ENCODE results near the gene SFRP5. TPM values are rescaled to one million over a fixed set of nuclear protein-coding genes. Genes with fewer than 3 reads are reported as not detected.

The SFRP5 gene
- total RNA-seq, 1 donor from 2014 or later = not detected

GRCh38 chr10:97785731-97786130 is 13.9 kb upstream of the SFRP5 start:
- Mint-ChIP-seq H3K27me3 (ENCODE audit: unreplicated experiment) (peaks cover 18% of the 10 kb centered on the region), H3K27ac (ENCODE audit: unreplicated experiment) (no peak overlapping the region), H3K4me3 (ENCODE audit: unreplicated experiment) (no peak overlapping the region), H3K36me3 (ENCODE audit: unreplicated experiment) (no peaks in the 10 kb centered on the region), H3K9me3 (ENCODE audit: unreplicated experiment) (no peaks in the 10 kb centered on the region), H3K4me1 (ENCODE audit: unreplicated experiment) (peaks cover 15% of the 10 kb centered on the region)
- no peak for DNase-seq (ENCODE audit: extremely low spot score, unreplicated experiment)
- TF ChIP-seq, protein P1, sequence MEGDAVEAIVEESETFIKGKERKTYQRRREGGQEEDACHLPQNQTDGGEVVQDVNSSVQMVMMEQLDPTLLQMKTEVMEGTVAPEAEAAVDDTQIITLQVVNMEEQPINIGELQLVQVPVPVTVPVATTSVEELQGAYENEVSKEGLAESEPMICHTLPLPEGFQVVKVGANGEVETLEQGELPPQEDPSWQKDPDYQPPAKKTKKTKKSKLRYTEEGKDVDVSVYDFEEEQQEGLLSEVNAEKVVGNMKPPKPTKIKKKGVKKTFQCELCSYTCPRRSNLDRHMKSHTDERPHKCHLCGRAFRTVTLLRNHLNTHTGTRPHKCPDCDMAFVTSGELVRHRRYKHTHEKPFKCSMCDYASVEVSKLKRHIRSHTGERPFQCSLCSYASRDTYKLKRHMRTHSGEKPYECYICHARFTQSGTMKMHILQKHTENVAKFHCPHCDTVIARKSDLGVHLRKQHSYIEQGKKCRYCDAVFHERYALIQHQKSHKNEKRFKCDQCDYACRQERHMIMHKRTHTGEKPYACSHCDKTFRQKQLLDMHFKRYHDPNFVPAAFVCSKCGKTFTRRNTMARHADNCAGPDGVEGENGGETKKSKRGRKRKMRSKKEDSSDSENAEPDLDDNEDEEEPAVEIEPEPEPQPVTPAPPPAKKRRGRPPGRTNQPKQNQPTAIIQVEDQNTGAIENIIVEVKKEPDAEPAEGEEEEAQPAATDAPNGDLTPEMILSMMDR (IDR thresholded peaks at IDR 0.05) = no peak

DNA sequence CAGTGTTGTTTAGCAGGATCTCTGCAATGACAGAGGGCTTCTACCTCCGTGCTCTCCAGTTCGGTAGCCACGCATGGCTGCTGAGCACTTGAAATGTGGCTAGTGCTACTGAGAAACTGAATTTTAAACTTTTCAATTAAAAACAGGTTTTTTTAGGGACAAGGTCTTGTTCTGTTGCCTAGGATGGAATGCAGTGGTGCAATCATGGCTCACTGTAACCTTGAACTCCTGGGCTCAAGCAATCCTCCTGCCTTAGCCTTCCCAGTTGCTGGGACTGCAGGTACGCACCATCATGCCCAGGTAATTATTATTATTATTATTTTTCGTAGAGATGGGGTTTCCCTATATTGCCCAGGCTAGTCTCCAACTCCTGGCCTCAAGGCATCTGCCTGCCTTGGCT is 13.4 kb upstream of the SFRP5 start:
- Mint-ChIP-seq H3K36me3 (ENCODE audit: unreplicated experiment) (no peaks in the 10 kb centered on the region), H3K4me1 (ENCODE audit: unreplicated experiment) (peaks cover 20% of the 10 kb centered on the region), H3K27me3 (ENCODE audit: unreplicated experiment) (peaks cover 17% of the 10 kb centered on the region), H3K9me3 (ENCODE audit: unreplicated experiment) (no peaks in the 10 kb centered on the region), H3K4me3 (ENCODE audit: unreplicated experiment) (no peak overlapping the region), H3K27ac (ENCODE audit: unreplicated experiment) (no peak overlapping the region)
- TF ChIP-seq, protein P1 (IDR thresholded peaks at IDR 0.05) = no peak
- no peak for DNase-seq (ENCODE audit: extremely low spot score, unreplicated experiment)

DNA sequence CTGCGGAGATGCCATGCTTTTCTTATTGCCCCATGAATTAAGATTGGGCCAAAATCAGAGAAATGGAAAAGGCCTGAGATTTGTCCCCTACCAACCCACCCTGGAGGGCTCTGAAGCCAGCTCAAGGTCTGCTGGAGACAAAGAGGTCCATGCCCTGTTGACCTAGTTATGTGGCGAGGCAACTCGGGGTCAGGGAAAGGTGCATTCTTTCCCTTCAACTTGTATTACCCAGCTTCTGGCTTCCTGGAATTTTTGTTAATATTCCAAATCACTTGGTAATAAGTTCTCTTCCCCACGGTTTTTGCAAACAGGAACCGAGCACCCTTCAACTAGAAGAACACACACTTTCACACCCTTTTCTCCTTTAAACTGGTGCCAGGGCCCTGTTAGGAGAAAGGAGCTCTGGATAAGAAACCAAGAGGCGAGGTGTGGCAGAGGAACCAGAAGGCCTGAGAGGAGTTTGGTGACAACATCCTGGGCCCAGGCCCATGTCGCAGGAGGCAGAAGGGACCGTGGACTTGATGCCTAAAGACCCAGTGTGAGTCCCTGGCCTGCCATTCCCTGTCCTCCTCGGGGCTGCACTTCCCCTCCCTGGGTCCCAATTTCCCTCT is 12.5 kb upstream of the SFRP5 start:
- Mint-ChIP-seq H3K27ac (ENCODE audit: unreplicated experiment) (no peak overlapping the region), H3K36me3 (ENCODE audit: unreplicated experiment) (no peaks in the 10 kb centered on the region), H3K4me1 (ENCODE audit: unreplicated experiment) (peaks cover 21% of the 10 kb centered on the region), H3K4me3 (ENCODE audit: unreplicated experiment) (no peak overlapping the region), H3K9me3 (ENCODE audit: unreplicated experiment) (no peaks in the 10 kb centered on the region), H3K27me3 (ENCODE audit: unreplicated experiment) (peaks cover 15% of the 10 kb centered on the region)
- no peak for DNase-seq (ENCODE audit: extremely low spot score, unreplicated experiment)
- TF ChIP-seq, protein P1 (IDR thresholded peaks at IDR 0.05) = no peak

DNA sequence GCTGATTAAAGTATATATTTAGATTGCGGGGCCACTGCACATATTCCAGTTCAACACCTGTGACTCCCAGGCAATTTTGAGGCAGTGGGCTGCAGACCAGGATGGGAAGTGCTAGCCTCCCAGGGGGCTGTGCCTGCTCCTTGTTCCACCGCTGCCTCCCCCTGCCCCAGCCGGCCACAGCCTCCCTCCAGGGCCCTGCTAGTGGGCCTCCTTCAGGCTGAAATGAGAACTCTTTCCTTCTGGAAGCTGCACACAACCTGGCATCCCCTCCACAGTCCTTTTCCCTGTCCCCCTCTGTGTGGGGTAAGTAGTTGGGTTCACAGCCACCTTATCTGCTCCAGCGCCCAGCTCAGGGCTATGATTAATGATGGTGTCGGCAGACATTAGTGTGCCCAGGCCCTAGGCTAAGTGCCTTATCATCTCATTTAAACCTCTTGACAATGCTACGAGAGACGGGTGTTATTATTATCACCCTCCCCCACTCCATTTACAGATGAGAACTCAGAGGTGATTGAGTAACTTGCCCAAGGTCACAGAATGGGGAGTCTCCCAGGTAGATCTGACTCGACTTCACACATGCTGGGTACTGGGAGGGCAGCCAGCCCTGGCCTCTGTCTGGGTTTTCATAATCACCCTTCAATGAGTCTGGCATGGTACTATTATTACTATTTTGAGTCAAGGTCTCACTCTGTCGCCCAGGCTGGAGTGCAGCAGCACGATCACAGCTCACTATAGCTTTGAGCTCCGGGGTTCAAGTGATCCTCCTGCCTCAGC is 10.8 kb upstream of the SFRP5 start:
- no peaks in the 10 kb centered on the region for H3K36me3 Mint-ChIP-seq (ENCODE audit: unreplicated experiment)

More for the DNA sequence above, 10.8 kb upstream of the SFRP5 start:
- TF ChIP-seq, protein P1 (IDR thresholded peaks at IDR 0.05) = no peak
- no peak for DNase-seq (ENCODE audit: extremely low spot score, unreplicated experiment)
- Mint-ChIP-seq H3K27ac (ENCODE audit: unreplicated experiment) (no peak overlapping the region), H3K9me3 (ENCODE audit: unreplicated experiment) (no peaks in the 10 kb centered on the region), H3K4me1 (ENCODE audit: unreplicated experiment) (peaks cover 29% of the 10 kb centered on the region), H3K4me3 (ENCODE audit: unreplicated experiment) (no peak overlapping the region), H3K27me3 (ENCODE audit: unreplicated experiment) (peaks cover 12% of the 10 kb centered on the region)
